PC-9 (cell line): ENCODE results near the gene TUBD1. TPM values are rescaled to one million over a fixed set of nuclear protein-coding genes. Genes with fewer than 3 reads are reported as not detected.
"Not testable (repeated sequence)": the region's sequence is repeated elsewhere in the genome, so short reads cannot be mapped to it uniquely, and the experiment has no call there.

Experiments
- BruUV-seq: library from RNA; stranded (reverse); fragments of 400-500 nt; replicated peaks from 2 replicates; lab custom pipeline; 2021; lab: Mats Ljungman, UMichigan
- CTCF ChIA-PET: fragments of 300-600 bp; sonication (Branson Sonifier 250); formaldehyde crosslinking; loops from one replicate; lab custom pipeline; 2022; ENCODE audit warnings: antibody characterized with exemption; lab: Charles Lee
- POLR2A ChIA-PET: fragments of 300-600 bp; sonication (Branson Sonifier 250); formaldehyde crosslinking; loops from one replicate; lab custom pipeline; 2022; ENCODE audit warnings: antibody characterized with exemption; ENCODE audit not compliant: unreplicated experiment; lab: Charles Lee
- DNase-seq, 2 experiments: peaks; one replicate each; pipeline versions ENCODE4 v3.0.0 to v3.0.0-alpha.2; 2015 to 2022; ENCODE audit warnings: mixed read lengths in 1 of 2
- H2AFZ ChIP-seq: fragments of 200-600 bp; sonication (generic); 2 replicates; pipeline ENCODE4 v1.8.1; 2017; ENCODE audit warnings: antibody characterized with exemption
- H3F3A ChIP-seq: fragments of 200-600 bp; sonication (generic); 2 replicates; pipeline ENCODE4 v1.8.1; 2017; ENCODE audit warnings: antibody characterized with exemption, mild to moderate bottlenecking, low read depth; ENCODE audit not compliant: insufficient read depth
- H3K27ac ChIP-seq: fragments of 200-600 bp; sonication (generic); 2 replicates; pipeline ENCODE4 v1.6.1; 2016; ENCODE audit warnings: mixed run types
- H3K27me3 ChIP-seq: fragments of 200-600 bp; sonication (generic); 2 replicates; pipeline ENCODE4 v1.6.1; 2016; ENCODE audit warnings: low read depth, mixed run types; ENCODE audit not compliant: insufficient read depth
- H3K36me3 ChIP-seq: fragments of 200-600 bp; sonication (generic); 2 replicates; pipeline ENCODE4 v1.6.1; 2016; ENCODE audit warnings: low read depth, mixed run types
- H3K4me1 ChIP-seq: fragments of 200-600 bp; sonication (generic); replicated peaks from 2 replicates; pipeline ENCODE4 v1.6.1; 2016; ENCODE audit warnings: mixed run types; ENCODE audit not compliant: insufficient read depth
- H3K4me2 ChIP-seq: fragments of 200-600 bp; sonication (generic); 2 replicates; pipeline ENCODE4 v1.6.1; 2017; ENCODE audit warnings: mixed run types
- H3K4me3 ChIP-seq: fragments of 200-600 bp; sonication (generic); 2 replicates; pipeline ENCODE4 v1.6.1; 2016; ENCODE audit warnings: mixed run types
- H3K79me2 ChIP-seq: fragments of 200-600 bp; sonication (generic); 2 replicates; pipeline ENCODE4 v1.6.1; 2017; ENCODE audit warnings: low read depth, mixed run types
- H3K9me2 ChIP-seq: fragments of 200-600 bp; sonication (generic); 2 replicates; pipeline ENCODE4 v1.8.1; 2017; ENCODE audit warnings: mild to moderate bottlenecking; ENCODE audit not compliant: insufficient read depth
- H3K9me3 ChIP-seq: fragments of 200-600 bp; sonication (generic); 2 replicates; pipeline ENCODE4 v1.8.1; 2016; ENCODE audit warnings: low read depth; ENCODE audit not compliant: insufficient read depth
- H4K20me1 ChIP-seq: fragments of 200-600 bp; sonication (generic); 2 replicates; pipeline ENCODE4 v1.8.1; 2017; ENCODE audit not compliant: insufficient read depth
- CTCF ChIP-seq: fragments of 200-600 bp; sonication (generic); conservative IDR thresholded peaks from 2 replicates; pipeline ENCODE4 v1.6.1; 2017; ENCODE audit warnings: mixed run types, antibody characterized with exemption, mild to moderate bottlenecking, moderate library complexity
- EZH2 ChIP-seq: fragments of 200-600 bp; sonication (generic); IDR thresholded peaks from 2 replicates; pipeline ENCODE4 v1.8.0; 2017; ENCODE audit warnings: antibody characterized with exemption, low read depth
- intact Hi-C: fragments of 100-400 bp; cut with micrococcal nuclease; formaldehyde crosslinking; loops from one replicate; pipeline ENCODE4 v1.10.0; 2022; ENCODE audit not compliant: unreplicated experiment
- total RNA-seq: library from RNA; stranded (reverse); gene quantifications from 2 replicates; pipeline ENCODE4 v1.2.3, GENCODE V29; 2021

The TUBD1 gene
- total RNA-seq, 1 experiment from 2014 or later, result 13.5 TPM

GRCh38 chr17:59930121-59930520 is 37.4 kb upstream of the TUBD1 start:
- H3K9me3 ChIP-seq, H3K27ac ChIP-seq, H4K20me1 ChIP-seq, H3F3A ChIP-seq, H3K4me3 ChIP-seq, intact Hi-C loops, DNase-seq, CTCF ChIA-PET, H2AFZ ChIP-seq, POLR2A ChIA-PET, H3K9me2 ChIP-seq, BruUV-seq, H3K4me1 ChIP-seq, H3K27me3 ChIP-seq, H3K79me2 ChIP-seq, H3K4me2 ChIP-seq: not testable (repeated sequence)
- H3K36me3 ChIP-seq, result peaks cover 35% of the 10 kb centered on the region

DNA sequence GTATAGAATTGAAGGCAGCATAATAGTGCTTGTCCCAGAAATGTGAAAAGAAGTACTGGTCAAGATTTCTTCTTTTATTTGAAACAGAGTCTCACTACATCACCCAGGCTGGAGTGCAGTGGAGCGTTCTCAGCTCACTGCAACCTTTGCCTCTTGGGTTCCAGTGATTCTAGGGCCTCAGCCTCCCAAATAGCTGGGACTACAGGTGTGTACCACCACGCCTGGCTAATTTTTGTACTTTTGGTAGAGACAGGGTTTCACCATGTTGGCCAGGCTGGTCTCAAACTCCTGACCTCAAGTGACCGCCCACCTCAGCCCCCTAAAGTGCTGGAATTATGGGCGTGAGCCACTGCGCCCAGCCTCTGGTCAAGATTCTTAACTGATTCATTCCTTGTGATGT is 27.9 kb upstream of the TUBD1 start:
- H3K9me2 ChIP-seq, H4K20me1 ChIP-seq, H2AFZ ChIP-seq, POLR2A ChIA-PET, H3K4me1 ChIP-seq, H3K4me2 ChIP-seq, H3K9me3 ChIP-seq, H3F3A ChIP-seq, H3K79me2 ChIP-seq, H3K4me3 ChIP-seq, intact Hi-C loops, BruUV-seq, DNase-seq, H3K27me3 ChIP-seq, H3K27ac ChIP-seq: not testable (repeated sequence)
- CTCF ChIA-PET, result interaction anchor here (0.6 kb wide), 1 partner anchor 656 kb away, joined by 5 read pairs; no protein-coding TSS in a partner anchor
- H3K36me3 ChIP-seq, result peaks cover 24% of the 10 kb centered on the region; the same call in 1 of the 2 replicates

- no peak for DNase-seq
- Histone ChIP-seq H3K4me2 (no peak overlapping the region), H2AFZ (no peak overlapping the region), H3K4me1 (no peaks in the 10 kb centered on the region; the same call in 1 of the 2 replicates), H3K9me3 (no peaks in the 10 kb centered on the region), H4K20me1 (0 out of 2 replicates have a peak, but pooled peaks cover 3% of the 10 kb centered on the region), H3K36me3 (peaks cover 22% of the 10 kb centered on the region; the same call in 1 of the 2 replicates), H3K9me2 (no peaks in the 10 kb centered on the region), H3K79me2 (no peaks in the 10 kb centered on the region; the same call in 1 of the 2 replicates), H3K27me3 (no peaks in the 10 kb centered on the region), H3K4me3 (no peak overlapping the region), H3K27ac (no peak overlapping the region), H3F3A (peaks cover 33% of the 10 kb centered on the region)
- no TSS peak for BruUV-seq
- TF ChIP-seq EZH2 (no peak), CTCF (no peak)
- CTCF ChIA-PET, result interaction anchor here (0.5 kb wide), 1 partner anchor 235 kb away, joined by 12 read pairs; no protein-coding TSS in a partner anchor
- POLR2A ChIA-PET, result no interaction called here
- intact Hi-C loops, result loop anchor here (10.0 kb wide), 1 partner anchor 118 kb away; no protein-coding TSS in a partner anchor
Observed at GRCh38 chr17:59916446-59916845, 23.7 kb upstream of the TUBD1 start.

GRCh38 chr17:59914274-59914854 is 21.6 kb upstream of the TUBD1 start:
- intact Hi-C loops, result loop anchor here (10.0 kb wide), 1 partner anchor 120 kb away; no protein-coding TSS in a partner anchor
- Histone ChIP-seq H3F3A (peaks cover 42% of the 10 kb centered on the region), H3K4me3 (no peak overlapping the region), H3K4me1 (no peaks in the 10 kb centered on the region; the same call in 1 of the 2 replicates), H4K20me1 (0 out of 2 replicates have a peak, but pooled peaks cover 7% of the 10 kb centered on the region), H3K27ac (no peak overlapping the region), H3K79me2 (peaks cover 17% of the 10 kb centered on the region; the same call in 1 of the 2 replicates), H3K9me3 (no peaks in the 10 kb centered on the region), H3K9me2 (no peaks in the 10 kb centered on the region), H3K4me2 (no peak overlapping the region), H3K36me3 (peaks cover 27% of the 10 kb centered on the region; the same call in 1 of the 2 replicates), H3K27me3 (no peaks in the 10 kb centered on the region), H2AFZ (no peak overlapping the region)
- ChIA-PET CTCF (interaction anchor here (0.6 to 1.1 kb wide), 3 partner anchors 122 to 243 kb away, joined by 3 to 8 read pairs (median 5); no protein-coding TSS in a partner anchor), POLR2A (interaction anchor here (0.6 kb wide), 1 partner anchor 1090 kb away, joined by 8 read pairs; no protein-coding TSS in a partner anchor)
- BruUV-seq, result no TSS peak
- TF ChIP-seq EZH2, result no peak
- peak; percentile 87 for TF ChIP-seq CTCF
- no peak for DNase-seq
